NCI-H2196 (cell line): ENCODE measurements around the gene GLS.

Experiments used
- DNase-seq: peaks from one replicate; lab custom pipeline; 2025; ENCODE audit not compliant: unreplicated experiment; lab: John Stamatoyannopoulos, UW

The GLS gene

GRCh38 chr2:190968522-190968921 lies 87.9 kb downstream of the GLS start:
- DNase-seq: no peak

- no peak for DNase-seq
Observed at GRCh38 chr2:190970160-190970559, 89.5 kb downstream of the GLS start.

- DNase-seq: no peak
Observed at GRCh38 chr2:190970873-190971506, 90.4 kb downstream of the GLS start.

- DNase-seq: no peak
Observed at GRCh38 chr2:190972213-190972612, 91.6 kb downstream of the GLS start.

GRCh38 chr2:190972846-190973245 lies 92.2 kb downstream of the GLS start:
- DNase-seq: no peak

GRCh38 chr2:190973262-190973661 lies 92.6 kb downstream of the GLS start:
- no peak for DNase-seq

GRCh38 chr2:190973726-190974628 lies 93.4 kb downstream of the GLS start:
- DNase-seq: no peak

- DNase-seq: no peak
Observed at GRCh38 chr2:190974629-190975361, 94.2 kb downstream of the GLS start.

- no peak for DNase-seq
Observed at GRCh38 chr2:190976521-190976920, 95.9 kb downstream of the GLS start.

- DNase-seq: no peak
Observed at GRCh38 chr2:190977505-190977904, 96.9 kb downstream of the GLS start.

- no peak for DNase-seq
Observed at GRCh38 chr2:190978389-190979053, 97.9 kb downstream of the GLS start.

GRCh38 chr2:190979906-190980629 lies 99.4 kb downstream of the GLS start:
- DNase-seq: peak; percentile 90

GRCh38 chr2:190980630-190981209 lies 100.1 kb downstream of the GLS start:
- peak; percentile 68 for DNase-seq

GRCh38 chr2:190981333-190981732 lies 100.7 kb downstream of the GLS start:
- DNase-seq: no peak

- DNase-seq: no peak
Observed at GRCh38 chr2:190981733-190982132, 101.1 kb downstream of the GLS start.

- peak; percentile 7 for DNase-seq
Observed at GRCh38 chr2:190982262-190983034, 101.8 kb downstream of the GLS start.

GRCh38 chr2:190984595-190984994 lies 104.0 kb downstream of the GLS start:
- DNase-seq: no peak

- peak; percentile 37 for DNase-seq
Observed at GRCh38 chr2:190986221-190986953, 105.8 kb downstream of the GLS start.

- no peak for DNase-seq
Observed at GRCh38 chr2:190987116-190987515, 106.5 kb downstream of the GLS start.
